Vagina (tissue), 2 donors: ENCODE data around the gene YTHDC1. TPM values are rescaled to one million over a fixed set of nuclear protein-coding genes. Genes with fewer than 3 reads are reported as not detected.

Experiments
- DNase-seq, 2 donors: peaks; one replicate each; pipeline ENCODE4 v3.0.0-alpha.2; 2017; ENCODE audit errors: extremely low spot score in 2 of 2
- H3K27ac ChIP-seq: fragments of 200-600 bp; sonication (generic); one replicate; pipeline ENCODE4 v1.5.1; 2019
- H3K27me3 ChIP-seq: fragments of 200-600 bp; sonication (generic); one replicate; pipeline ENCODE4 v1.5.1; 2019
- H3K36me3 ChIP-seq, 2 donors: fragments of 200-600 bp; sonication (generic); one replicate each; pipeline ENCODE4 v1.5.1; 2017 to 2019
- H3K4me1 ChIP-seq: fragments of 200-600 bp; sonication (generic); one replicate; pipeline ENCODE4 v1.5.1; 2019
- H3K4me3 ChIP-seq, 2 donors: fragments of 200-600 bp; sonication (generic); 1 replicate in 1 of 2; 2 replicates in 1 of 2; pipeline ENCODE4 v1.5.1; 2016 to 2019
- H3K9me3 ChIP-seq: fragments of 200-600 bp; sonication (generic); one replicate; pipeline ENCODE4 v1.5.1; 2019
- CTCF ChIP-seq, 3 experiments: fragments of 450-650 bp in 2 of 3; fragments of 200-600 bp in 1 of 3; sonication (generic) in 1 of 3; IDR thresholded peaks; one replicate each; pipeline ENCODE4 v1.5.1; 2017 to 2019; ENCODE audit warnings: antibody characterized with exemption in 3 of 3, mild to moderate bottlenecking in 2 of 3, moderate library complexity in 2 of 3
- POLR2A ChIP-seq, 2 donors: fragments of 450-650 bp; IDR thresholded peaks; one replicate each; pipeline ENCODE4 v1.6.1; 2017; ENCODE audit warnings: antibody characterized with exemption in 2 of 2, mild to moderate bottlenecking in 2 of 2, moderate library complexity in 2 of 2
- POLR2AphosphoS5 ChIP-seq, 2 donors: sonication (generic); formaldehyde crosslinking; IDR thresholded peaks; one replicate each; pipeline ENCODE4 v1.9.0; 2017; ENCODE audit warnings: antibody characterized with exemption in 2 of 2, mild to moderate bottlenecking in 2 of 2, low read depth in 1 of 2; ENCODE audit not compliant: insufficient read depth in 1 of 2
- intact Hi-C: fragments of 100-400 bp; cut with DNase I; formaldehyde crosslinking; loops from one replicate; pipeline ENCODE4 v1.15.1; 2023
- total RNA-seq: library from RNA; depleted of rRNA; stranded (reverse); fragments of >200 nt; gene quantifications from one replicate; pipeline ENCODE4 v1.2.3, GENCODE V29; 2016

YTHDC1 gene
- total RNA-seq, 1 donor from 2014 or later, result 61.4 TPM

- H3K36me3 ChIP-seq, result no peaks in the 10 kb centered on the region
- no peaks in the 10 kb centered on the region for H3K9me3 ChIP-seq
- TF ChIP-seq CTCF (IDR thresholded peaks at IDR 0.05) (no peak), POLR2AphosphoS5 (IDR thresholded peaks at IDR 0.05; ENCODE audit: insufficient read depth in 1 of 2, low read depth in 1 of 2) (no peak), POLR2A (IDR thresholded peaks at IDR 0.05) (no peak)
- DNase-seq, result no peak
- no peaks in the 10 kb centered on the region for H3K4me1 ChIP-seq
- intact Hi-C loops, result no loop called here
- no peak overlapping the region for H3K4me3 ChIP-seq
- no peaks in the 10 kb centered on the region for H3K27me3 ChIP-seq
- H3K27ac ChIP-seq, result no peak overlapping the region
Measured at GRCh38 chr4:68358988-68359387, 9.1 kb upstream of the YTHDC1 start.

GRCh38 chr4:68352791-68353190, 2.9 kb upstream of the YTHDC1 start:
- Histone ChIP-seq H3K4me1 (peaks cover 15% of the 10 kb centered on the region), H3K36me3 (no peaks in the 10 kb centered on the region), H3K27me3 (no peaks in the 10 kb centered on the region), H3K27ac (no peak overlapping the region), H3K4me3 (no peak overlapping the region), H3K9me3 (no peaks in the 10 kb centered on the region)
- intact Hi-C loops, result no loop called here
- no peak for DNase-seq
- TF ChIP-seq CTCF (IDR thresholded peaks at IDR 0.05) (no peak), POLR2A (IDR thresholded peaks at IDR 0.05) (no peak), POLR2AphosphoS5 (IDR thresholded peaks at IDR 0.05; ENCODE audit: insufficient read depth in 1 of 2, low read depth in 1 of 2) (no peak)

GRCh38 chr4:68349279-68349648, 626 bp downstream of the YTHDC1 start:
- DNase-seq, result no peak

GRCh38 chr4:68348577-68348976, 1.3 kb downstream of the YTHDC1 start:
- Histone ChIP-seq H3K4me1 (peaks cover 58% of the 10 kb centered on the region), H3K27me3 (no peaks in the 10 kb centered on the region), H3K27ac (peak overlapping the region; percentile 100), H3K36me3 (no peaks in the 10 kb centered on the region), H3K4me3 (peak overlapping the region; percentile 79 to 95), H3K9me3 (no peaks in the 10 kb centered on the region)
- intact Hi-C loops, result no loop called here
- TF ChIP-seq POLR2AphosphoS5 (IDR thresholded peaks at IDR 0.05; ENCODE audit: insufficient read depth in 1 of 2, low read depth in 1 of 2), result no peak
- TF ChIP-seq POLR2A (IDR thresholded peaks at IDR 0.05), result no peak
- TF ChIP-seq CTCF (IDR thresholded peaks at IDR 0.05), result no peak
- DNase-seq, result no peak

More at GRCh38 chr4:68349279-68349648, 626 bp downstream of the YTHDC1 start:
- Histone ChIP-seq H3K4me3 (peak overlapping the region; percentile 79 to 95), H3K27ac (peak overlapping the region; percentile 100), H3K4me1 (peaks cover 51% of the 10 kb centered on the region), H3K27me3 (no peaks in the 10 kb centered on the region), H3K36me3 (no peaks in the 10 kb centered on the region), H3K9me3 (no peaks in the 10 kb centered on the region)
- TF ChIP-seq CTCF (IDR thresholded peaks at IDR 0.05) (no peak), POLR2A (IDR thresholded peaks at IDR 0.05) (no peak), POLR2AphosphoS5 (IDR thresholded peaks at IDR 0.05; ENCODE audit: insufficient read depth in 1 of 2, low read depth in 1 of 2) (no peak)
- intact Hi-C loops, result no loop called here

GRCh38 chr4:68347845-68348244, 2.0 kb downstream of the YTHDC1 start:
- intact Hi-C loops, result no loop called here
- Histone ChIP-seq H3K36me3 (no peaks in the 10 kb centered on the region), H3K27me3 (no peaks in the 10 kb centered on the region), H3K4me3 (peak overlapping the region; percentile 79 to 95), H3K9me3 (no peaks in the 10 kb centered on the region), H3K27ac (peak overlapping the region; percentile 100), H3K4me1 (peaks cover 65% of the 10 kb centered on the region)
- DNase-seq, result no peak
- TF ChIP-seq POLR2AphosphoS5 (IDR thresholded peaks at IDR 0.05; ENCODE audit: insufficient read depth in 1 of 2, low read depth in 1 of 2) (no peak), POLR2A (IDR thresholded peaks at IDR 0.05) (no peak), CTCF (IDR thresholded peaks at IDR 0.05) (no peak)
